RPMI7951 (cell line): ENCODE data around the gene SRGAP3. TPM values are rescaled to one million over a fixed set of nuclear protein-coding genes. Genes with fewer than 3 reads are reported as not detected.
A peak's percentile ranks its signal among the peaks of the same experiment; 100 is the strongest.

Source experiments
- DNase-seq: peaks from one replicate; pipeline ENCODE4 v3.0.0-alpha.2; 2012; ENCODE audit warnings: low read depth
- total RNA-seq: library from RNA; depleted of rRNA; stranded (reverse); fragments of >200 nt; shearing (Covaris generic); gene quantifications from 2 replicates; pipeline ENCODE4 v1.2.3, GENCODE V29; 2014

Gene SRGAP3
- total RNA-seq, 1 experiment from 2014 or later: 2.3 TPM

GRCh38 chr3:8966820-8967348, 282.6 kb downstream of the SRGAP3 start:
- no peak for DNase-seq

GRCh38 chr3:8966150-8966819, 283.2 kb downstream of the SRGAP3 start:
- DNase-seq: no peak

- peak; percentile 98 for DNase-seq
These were observed 284.7 kb downstream of the SRGAP3 start for GRCh38 chr3:8964436-8965370.

GRCh38 chr3:8963137-8963853, 286.2 kb downstream of the SRGAP3 start, which contains the start of gene RAD18:
Gene RAD18, minus strand, starts transcription at chr3:8963472. Its CDS starts 87 bp downstream, at chr3:8963385.
- peak; percentile 89 for DNase-seq

- DNase-seq: peak; percentile 15
These were observed 287.1 kb downstream of the SRGAP3 start for GRCh38 chr3:8962226-8962861.

- no peak for DNase-seq
These were observed 289.8 kb downstream of the SRGAP3 start for GRCh38 chr3:8959668-8960067.

- DNase-seq: peak; percentile 41
These were observed 294.3 kb downstream of the SRGAP3 start for GRCh38 chr3:8954938-8955763.

GRCh38 chr3:8953313-8953712, 296.1 kb downstream of the SRGAP3 start:
- DNase-seq: no peak

GRCh38 chr3:8952130-8952529, 297.3 kb downstream of the SRGAP3 start:
- no peak for DNase-seq

GRCh38 chr3:8945890-8946600, 303.4 kb downstream of the SRGAP3 start:
- no peak for DNase-seq

GRCh38 chr3:8942746-8943488, 306.5 kb downstream of the SRGAP3 start:
- no peak for DNase-seq

GRCh38 chr3:8942115-8942514, 307.3 kb downstream of the SRGAP3 start:
- DNase-seq: no peak

GRCh38 chr3:8938021-8938420, 311.4 kb downstream of the SRGAP3 start:
- DNase-seq: peak; percentile 55

- DNase-seq: peak; percentile 79
These were observed 312.1 kb downstream of the SRGAP3 start for GRCh38 chr3:8937064-8938020.

GRCh38 chr3:8932507-8932906, 316.9 kb downstream of the SRGAP3 start:
- DNase-seq: no peak

- no peak for DNase-seq
These were observed 318.1 kb downstream of the SRGAP3 start for GRCh38 chr3:8931342-8931741.
